ENCODE measurements around the gene INO80D. TPM values are rescaled to one million over a fixed set of nuclear protein-coding genes. Genes with fewer than 3 reads are reported as not detected.

Gene INO80D
- total RNA-seq, 2 donors from 2014 or later: 10.6 to 11.9 TPM

DNA sequence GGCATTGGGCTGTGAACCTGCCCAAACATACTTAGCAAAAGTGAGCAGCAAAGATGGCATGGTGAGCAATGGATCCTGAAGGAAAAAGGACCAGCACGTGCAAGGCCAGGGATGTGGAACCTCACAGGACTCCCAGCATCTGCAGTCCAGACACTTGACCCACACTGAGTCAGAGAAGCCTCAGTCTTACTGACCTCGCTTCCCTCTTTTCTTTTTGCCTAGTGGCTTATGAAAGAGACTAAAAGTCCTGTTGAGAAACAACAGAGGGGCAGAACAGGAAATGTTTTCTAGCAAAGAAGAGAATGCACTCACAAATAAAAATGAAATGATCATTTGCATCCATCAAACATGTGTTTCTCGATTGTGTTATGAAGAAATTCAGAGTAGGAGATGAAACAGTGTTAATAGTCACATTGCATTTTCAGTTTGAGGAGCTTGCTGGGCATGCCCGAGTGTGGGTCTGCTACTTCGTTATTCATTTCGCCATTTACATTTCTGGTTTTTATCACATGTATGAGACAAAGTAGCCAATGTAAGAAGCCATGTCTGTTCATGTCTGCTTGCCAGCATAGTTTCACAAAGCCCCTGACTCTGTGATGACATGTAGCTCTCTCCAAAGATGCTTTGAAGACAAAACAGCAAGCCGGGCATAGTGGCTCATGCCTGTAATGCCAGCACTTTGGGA lies 118.4 kb downstream of the INO80D start:
- Histone ChIP-seq H3K36me3 (replicated peaks in 1 of 2; ENCODE audit: insufficient read depth in 1 of 2, low read depth in 2 of 2) (no peaks in the 10 kb centered on the region), H3K27ac (no peak overlapping the region), H3K4me1 (peaks cover 14% of the 10 kb centered on the region), H3K9me3 (no peaks in the 10 kb centered on the region), H3K27me3 (no peaks in the 10 kb centered on the region), H3K4me3 (no peak overlapping the region)
- intact Hi-C loops (cut with DNase I): no loop called here
- no peak for TF ChIP-seq POLR2A (IDR thresholded peaks at IDR 0.05)
- TF ChIP-seq, protein P1, sequence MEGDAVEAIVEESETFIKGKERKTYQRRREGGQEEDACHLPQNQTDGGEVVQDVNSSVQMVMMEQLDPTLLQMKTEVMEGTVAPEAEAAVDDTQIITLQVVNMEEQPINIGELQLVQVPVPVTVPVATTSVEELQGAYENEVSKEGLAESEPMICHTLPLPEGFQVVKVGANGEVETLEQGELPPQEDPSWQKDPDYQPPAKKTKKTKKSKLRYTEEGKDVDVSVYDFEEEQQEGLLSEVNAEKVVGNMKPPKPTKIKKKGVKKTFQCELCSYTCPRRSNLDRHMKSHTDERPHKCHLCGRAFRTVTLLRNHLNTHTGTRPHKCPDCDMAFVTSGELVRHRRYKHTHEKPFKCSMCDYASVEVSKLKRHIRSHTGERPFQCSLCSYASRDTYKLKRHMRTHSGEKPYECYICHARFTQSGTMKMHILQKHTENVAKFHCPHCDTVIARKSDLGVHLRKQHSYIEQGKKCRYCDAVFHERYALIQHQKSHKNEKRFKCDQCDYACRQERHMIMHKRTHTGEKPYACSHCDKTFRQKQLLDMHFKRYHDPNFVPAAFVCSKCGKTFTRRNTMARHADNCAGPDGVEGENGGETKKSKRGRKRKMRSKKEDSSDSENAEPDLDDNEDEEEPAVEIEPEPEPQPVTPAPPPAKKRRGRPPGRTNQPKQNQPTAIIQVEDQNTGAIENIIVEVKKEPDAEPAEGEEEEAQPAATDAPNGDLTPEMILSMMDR (IDR thresholded peaks at IDR 0.05): no peak
- no peak for DNase-seq
- ATAC-seq: no peak
- WGBS, 2 donors: 62 to 72% methylated on average over 7 of the region's 7 CpGs

- H3K36me3 ChIP-seq (replicated peaks in 1 of 2; ENCODE audit: insufficient read depth in 1 of 2, low read depth in 2 of 2): no peaks in the 10 kb centered on the region
- no peak for DNase-seq
- H3K4me3 ChIP-seq: no peak overlapping the region
- H3K4me1 ChIP-seq: no peaks in the 10 kb centered on the region
- intact Hi-C loops (cut with DNase I): no loop called here
- TF ChIP-seq POLR2A (IDR thresholded peaks at IDR 0.05): no peak
- TF ChIP-seq, protein P1 (IDR thresholded peaks at IDR 0.05): no peak
- H3K9me3 ChIP-seq: no peaks in the 10 kb centered on the region
- no peaks in the 10 kb centered on the region for H3K27me3 ChIP-seq
- no peak overlapping the region for H3K27ac ChIP-seq
- ATAC-seq: no peak
- 91% methylated on average over 15 of the region's 15 CpGs for WGBS, 2 donors
Measured at GRCh38 chr2:205965707-205966106, 120.3 kb downstream of the INO80D start.

DNA sequence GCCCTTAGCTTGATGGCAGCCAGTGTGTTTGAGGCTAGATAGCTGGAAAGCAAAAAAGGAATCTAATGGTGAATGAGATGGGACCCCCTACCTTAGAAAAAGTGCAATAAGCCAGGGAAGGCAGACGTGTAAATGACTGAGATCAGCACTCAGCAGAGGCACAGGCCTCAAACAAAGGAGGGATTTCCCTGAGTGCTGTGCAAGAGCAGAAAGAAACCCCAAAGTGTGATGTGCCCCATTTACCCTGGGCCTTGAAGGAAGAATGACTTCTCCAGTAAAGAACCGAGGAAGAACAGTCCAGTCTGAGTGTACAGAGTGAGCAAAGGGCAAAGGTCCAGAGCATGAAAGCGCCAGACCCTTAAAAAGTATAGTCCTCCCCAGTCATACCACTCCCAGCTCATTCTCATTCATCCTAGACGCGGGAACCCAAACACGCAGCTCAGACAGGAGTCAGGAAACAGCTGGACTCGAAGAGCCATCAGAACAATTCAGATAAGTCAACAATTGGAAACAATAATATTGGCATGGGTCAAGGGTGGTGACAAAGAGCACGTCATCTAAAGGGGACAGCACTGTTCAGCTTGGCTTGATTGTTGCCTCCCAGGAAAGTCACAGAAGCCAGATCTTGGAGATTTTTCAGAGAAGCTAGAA lies 121.7 kb downstream of the INO80D start:
- H3K4me3 ChIP-seq: no peak overlapping the region
- ATAC-seq (no peak), DNase-seq (no peak)
- WGBS, 2 donors: 69 to 74% methylated on average over 8 of the region's 8 CpGs
- no peaks in the 10 kb centered on the region for H3K27me3 ChIP-seq
- intact Hi-C loops (cut with DNase I): no loop called here
- no peaks in the 10 kb centered on the region for H3K9me3 ChIP-seq
- H3K27ac ChIP-seq: no peak overlapping the region
- H3K36me3 ChIP-seq (replicated peaks in 1 of 2; ENCODE audit: insufficient read depth in 1 of 2, low read depth in 2 of 2): no peaks in the 10 kb centered on the region
- no peaks in the 10 kb centered on the region for H3K4me1 ChIP-seq
- TF ChIP-seq, protein P1 (IDR thresholded peaks at IDR 0.05): no peak
- TF ChIP-seq POLR2A (IDR thresholded peaks at IDR 0.05): no peak

- Histone ChIP-seq H3K27ac (no peak overlapping the region), H3K9me3 (no peaks in the 10 kb centered on the region), H3K36me3 (replicated peaks in 1 of 2; ENCODE audit: insufficient read depth in 1 of 2, low read depth in 2 of 2) (no peaks in the 10 kb centered on the region), H3K27me3 (no peaks in the 10 kb centered on the region), H3K4me1 (no peaks in the 10 kb centered on the region), H3K4me3 (no peak overlapping the region)
- DNase-seq: no peak
- intact Hi-C loops (cut with DNase I): no loop called here
- ATAC-seq: no peak
- 84 to 91% methylated on average over 9 of the region's 9 CpGs for WGBS, 2 donors
- no peak for TF ChIP-seq POLR2A (IDR thresholded peaks at IDR 0.05)
- TF ChIP-seq, protein P1 (IDR thresholded peaks at IDR 0.05): no peak
Measured at GRCh38 chr2:205959521-205959920, 126.5 kb downstream of the INO80D start.
